GM21786 (cell line): ENCODE measurements around the gene LANCL1.
A peak's percentile ranks its signal among the peaks of the same experiment; 100 is the strongest.

Experiments used
- ATAC-seq: cut with Tn5 transposase; IDR thresholded peaks from one replicate; pipeline ENCODE4 v1.9.1; 2021; ENCODE audit not compliant: unreplicated experiment

The LANCL1 gene

GRCh38 chr2:210399440-210400041, 77.0 kb downstream of the LANCL1 start:
- peak; percentile 50 for ATAC-seq

- no peak for ATAC-seq
Observed at GRCh38 chr2:210392469-210392881, 84.1 kb downstream of the LANCL1 start.

DNA sequence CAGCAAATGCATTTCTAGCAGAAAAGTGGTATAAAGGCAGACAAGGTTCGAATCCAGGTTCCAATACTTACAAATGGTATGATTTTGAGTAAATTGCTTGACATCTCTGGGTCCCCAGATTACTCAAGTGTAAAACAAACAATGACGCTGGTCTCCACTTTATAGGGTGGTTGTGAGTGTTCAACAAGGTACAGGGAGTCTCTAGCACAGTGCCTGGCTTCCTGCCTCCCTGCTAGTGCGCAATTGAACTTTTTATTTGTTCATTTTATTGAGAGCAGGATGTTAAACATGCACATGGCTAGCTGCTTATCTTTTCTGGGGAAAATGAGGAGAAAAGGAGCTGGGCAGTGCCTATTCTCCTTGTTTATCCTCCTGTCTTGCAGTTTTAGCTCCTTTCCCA, 86.7 kb downstream of the LANCL1 start:
- ATAC-seq: no peak

DNA sequence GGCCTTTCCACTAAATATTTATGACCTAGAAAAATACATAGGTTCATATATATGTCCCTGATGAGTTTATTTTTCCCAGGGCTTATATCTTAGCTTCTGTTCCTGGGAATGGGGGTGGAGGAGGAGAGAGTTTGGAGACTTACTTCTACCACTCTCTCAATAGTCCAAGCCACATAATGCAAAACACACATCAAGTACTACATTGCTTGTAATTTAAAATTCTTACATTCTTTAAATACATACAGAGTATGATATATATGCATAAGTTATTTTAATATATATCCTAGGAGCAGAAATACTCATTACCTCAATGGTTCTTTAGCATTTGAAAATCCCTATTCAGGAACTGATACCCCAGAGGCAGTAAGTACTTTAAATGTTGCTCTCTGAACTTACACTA, 88.4 kb downstream of the LANCL1 start:
- no peak for ATAC-seq

DNA sequence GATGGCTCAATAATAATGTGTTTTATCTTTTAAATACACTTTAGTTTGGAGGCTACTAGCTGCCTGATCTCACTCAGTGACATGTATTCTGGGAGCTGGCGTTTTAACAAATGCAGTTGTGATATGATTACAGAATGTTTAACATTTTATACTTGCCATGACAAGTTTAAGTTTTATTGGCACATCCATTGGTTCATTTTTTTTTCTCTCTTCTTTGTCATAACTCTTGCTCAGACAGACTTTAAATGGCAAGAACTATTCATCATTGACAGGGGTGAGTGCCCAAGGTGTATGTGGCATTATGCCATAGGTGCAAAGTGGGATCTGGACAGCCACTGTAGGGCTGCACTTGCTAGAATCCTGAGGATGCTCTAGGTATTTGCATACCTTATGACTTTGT, 89.5 kb downstream of the LANCL1 start:
- no peak for ATAC-seq
